Colonic mucosa (tissue), 4 donors: ENCODE measurements around the gene MN1. TPM values are rescaled to one million over a fixed set of nuclear protein-coding genes. Genes with fewer than 3 reads are reported as not detected.

Source experiments
- DNase-seq: peaks from one replicate; pipeline ENCODE4 v3.0.0-alpha.2; 2020
- H3K27ac ChIP-seq: fragments of 200-600 bp; one replicate; pipeline ENCODE4 v1.8.0; 2021
- H3K27me3 ChIP-seq: fragments of 200-600 bp; one replicate; pipeline ENCODE4 v1.8.0; 2021
- H3K36me3 ChIP-seq: fragments of 200-600 bp; one replicate; pipeline ENCODE4 v1.8.0; 2021
- H3K4me1 ChIP-seq: fragments of 200-600 bp; one replicate; pipeline ENCODE4 v1.8.0; 2021; ENCODE audit warnings: mild to moderate bottlenecking
- H3K4me3 ChIP-seq: fragments of 200-600 bp; one replicate; pipeline ENCODE4 v1.8.0; 2021
- H3K9ac ChIP-seq, 2 donors: one replicate each; pipeline ENCODE4 v1.7.0; 2013; ENCODE audit warnings: control low read depth in 2 of 2, low read depth in 2 of 2, low read length in 2 of 2
- H3K9me3 ChIP-seq: fragments of 200-600 bp; one replicate; pipeline ENCODE4 v1.8.0; 2021
- intact Hi-C: fragments of 100-400 bp; cut with DNase I; formaldehyde crosslinking; loops from one replicate; pipeline ENCODE4 v1.14.1; 2022
- total RNA-seq, 2 donors: library from RNA; stranded (reverse); fragmentation: NEBNext Ultra II Directional in 1 of 2; extraction: Animal tissue kit (Norgen Biotek cat#: 25700) in 1 of 2; gene quantifications; one replicate each; pipeline ENCODE4 v1.2.1, GENCODE V29; 2021
- TF ChIP-seq, protein P1 (sequence below): fragments of 200-600 bp; IDR thresholded peaks from one replicate; pipeline ENCODE4 v1.8.0; 2022; ENCODE audit warnings: antibody characterized with exemption, mild to moderate bottlenecking
- donor health status: healthy.
- donor health status: DM: no; HTN: no; CAD: no.
- donor health status: DM: no; HTN: no; CAD: no.

The MN1 gene
- total RNA-seq, 2 donors from 2014 or later: 0.67 to 1.5 TPM

DNA sequence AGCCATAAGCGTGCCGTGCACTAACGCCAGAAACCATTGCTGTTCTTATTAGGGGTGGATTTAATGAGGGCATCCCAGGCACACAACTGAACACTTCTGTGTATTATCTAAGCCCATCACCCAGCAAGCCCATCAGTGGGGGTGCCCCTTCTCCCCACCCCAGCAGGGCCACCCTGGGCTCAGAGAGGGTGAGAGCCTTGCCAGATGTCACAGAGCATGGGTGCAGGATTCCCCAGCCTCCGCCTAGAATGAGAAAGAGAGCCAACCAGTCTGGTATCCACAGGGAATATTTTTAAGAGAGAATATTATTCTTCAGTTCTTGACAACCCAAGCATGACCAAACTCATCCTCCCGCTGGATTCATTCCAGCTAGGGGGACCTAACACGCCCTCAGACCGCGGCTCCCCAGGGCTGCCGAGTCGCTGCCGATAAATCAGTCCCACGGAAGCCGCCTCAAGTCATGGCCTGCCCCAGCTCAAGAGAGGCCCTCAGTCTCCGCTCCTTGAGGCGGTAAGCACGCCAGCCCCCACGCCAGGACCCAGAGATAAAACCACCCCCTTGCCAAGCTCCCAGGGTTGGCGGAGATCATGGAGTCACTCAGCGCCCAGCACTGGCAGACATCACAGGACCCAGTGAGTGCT, 47.2 kb downstream of the MN1 start:
- H3K36me3 ChIP-seq: no peaks in the 10 kb centered on the region
- H3K27me3 ChIP-seq: no peaks in the 10 kb centered on the region
- no peak overlapping the region for H3K27ac ChIP-seq
- no peaks in the 10 kb centered on the region for H3K9me3 ChIP-seq
- H3K4me3 ChIP-seq: no peak overlapping the region
- intact Hi-C loops: no loop called here
- no peak for DNase-seq
- TF ChIP-seq, protein P1, sequence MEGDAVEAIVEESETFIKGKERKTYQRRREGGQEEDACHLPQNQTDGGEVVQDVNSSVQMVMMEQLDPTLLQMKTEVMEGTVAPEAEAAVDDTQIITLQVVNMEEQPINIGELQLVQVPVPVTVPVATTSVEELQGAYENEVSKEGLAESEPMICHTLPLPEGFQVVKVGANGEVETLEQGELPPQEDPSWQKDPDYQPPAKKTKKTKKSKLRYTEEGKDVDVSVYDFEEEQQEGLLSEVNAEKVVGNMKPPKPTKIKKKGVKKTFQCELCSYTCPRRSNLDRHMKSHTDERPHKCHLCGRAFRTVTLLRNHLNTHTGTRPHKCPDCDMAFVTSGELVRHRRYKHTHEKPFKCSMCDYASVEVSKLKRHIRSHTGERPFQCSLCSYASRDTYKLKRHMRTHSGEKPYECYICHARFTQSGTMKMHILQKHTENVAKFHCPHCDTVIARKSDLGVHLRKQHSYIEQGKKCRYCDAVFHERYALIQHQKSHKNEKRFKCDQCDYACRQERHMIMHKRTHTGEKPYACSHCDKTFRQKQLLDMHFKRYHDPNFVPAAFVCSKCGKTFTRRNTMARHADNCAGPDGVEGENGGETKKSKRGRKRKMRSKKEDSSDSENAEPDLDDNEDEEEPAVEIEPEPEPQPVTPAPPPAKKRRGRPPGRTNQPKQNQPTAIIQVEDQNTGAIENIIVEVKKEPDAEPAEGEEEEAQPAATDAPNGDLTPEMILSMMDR: no peak
- no peak overlapping the region for H3K9ac ChIP-seq
- H3K4me1 ChIP-seq: no peaks in the 10 kb centered on the region

DNA sequence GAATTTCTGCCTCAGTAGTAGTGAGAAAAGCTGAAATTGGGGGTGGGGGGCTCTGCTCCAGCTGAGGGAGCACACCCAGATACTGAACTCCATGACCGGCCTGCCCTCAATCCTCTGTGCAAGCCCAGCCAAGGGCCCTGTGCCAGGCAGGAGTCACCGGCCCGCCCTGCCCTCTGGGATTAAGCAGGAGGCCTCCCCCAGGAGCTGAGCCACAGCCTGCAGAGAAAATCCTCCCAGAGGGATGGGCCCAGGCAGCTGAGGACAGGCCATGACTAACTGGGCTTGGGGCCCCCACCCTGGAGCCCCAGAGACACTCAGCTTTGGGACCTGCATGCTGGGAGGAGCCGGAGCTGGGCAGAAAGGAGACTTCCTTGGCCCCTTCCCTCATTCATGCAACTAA, 48.8 kb downstream of the MN1 start:
- H3K4me3 ChIP-seq: no peak overlapping the region
- peak; percentile 40 for DNase-seq
- H3K36me3 ChIP-seq: no peaks in the 10 kb centered on the region
- H3K27ac ChIP-seq: no peak overlapping the region
- H3K27me3 ChIP-seq: no peaks in the 10 kb centered on the region
- intact Hi-C loops: no loop called here
- H3K9me3 ChIP-seq: no peaks in the 10 kb centered on the region
- no peaks in the 10 kb centered on the region for H3K4me1 ChIP-seq
- TF ChIP-seq, protein P1: no peak
- no peak overlapping the region for H3K9ac ChIP-seq

DNA sequence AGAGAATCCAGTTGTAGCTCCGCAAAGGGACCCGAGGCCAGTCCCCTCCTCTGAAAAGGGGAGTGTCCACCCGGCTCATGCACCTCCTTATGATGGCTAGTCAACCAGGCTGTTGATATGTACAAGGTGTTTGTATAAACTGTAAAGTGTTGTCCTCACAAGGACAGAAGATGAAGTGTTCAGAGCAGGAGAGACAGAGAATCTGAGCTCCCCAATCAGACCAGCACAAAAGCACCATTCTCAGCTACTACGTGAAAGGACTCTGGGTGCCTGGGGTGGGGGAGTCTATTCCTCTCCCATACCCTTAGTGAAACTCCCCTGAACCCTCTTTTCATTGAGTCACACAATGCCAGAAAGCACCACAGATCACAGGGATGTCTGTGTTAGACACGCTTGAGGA, 49.4 kb downstream of the MN1 start:
- TF ChIP-seq, protein P1: no peak
- Histone ChIP-seq H3K27ac (no peak overlapping the region), H3K4me3 (no peak overlapping the region), H3K9ac (no peak overlapping the region), H3K4me1 (no peaks in the 10 kb centered on the region), H3K36me3 (no peaks in the 10 kb centered on the region), H3K9me3 (no peaks in the 10 kb centered on the region), H3K27me3 (no peaks in the 10 kb centered on the region)
- no peak for DNase-seq
- intact Hi-C loops: no loop called here

DNA sequence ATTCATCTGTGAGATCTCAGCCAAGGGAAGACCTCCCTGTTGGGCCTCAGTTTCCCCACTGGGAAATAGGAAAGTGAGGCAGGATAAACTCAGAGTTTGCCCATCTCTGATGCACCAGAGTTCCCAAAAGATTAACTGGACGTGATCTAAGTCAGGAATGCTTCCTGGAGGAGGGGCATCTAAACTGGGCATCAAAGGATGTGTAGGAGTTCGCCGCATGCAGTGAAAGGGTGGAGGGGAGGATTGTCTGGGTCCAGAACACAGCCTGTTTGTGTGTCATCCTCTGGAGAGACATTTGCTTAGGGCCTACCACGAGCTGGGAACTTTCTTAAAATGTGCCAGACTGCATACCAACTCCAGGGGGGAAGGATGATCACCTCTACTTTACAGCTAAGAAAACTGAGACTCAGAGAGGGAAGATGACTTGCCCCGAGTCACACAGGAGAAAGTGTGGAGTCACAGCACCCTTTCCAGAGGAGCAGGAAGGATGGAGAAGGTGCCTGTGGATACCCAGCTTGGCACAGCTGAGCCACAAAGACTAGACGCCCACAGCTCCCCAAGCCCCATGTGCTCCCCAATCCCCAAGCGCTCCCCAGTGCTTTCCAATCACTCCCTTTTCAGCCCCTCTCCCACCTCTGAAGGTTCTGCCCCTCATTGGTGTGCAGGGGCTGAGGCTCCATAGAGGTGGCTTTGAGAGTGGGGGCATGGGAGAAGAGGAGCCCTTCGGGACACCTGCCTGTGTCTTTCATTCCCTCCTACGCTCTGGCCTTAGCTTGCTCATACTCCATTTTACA, 50.1 kb downstream of the MN1 start:
- Histone ChIP-seq H3K27me3 (no peaks in the 10 kb centered on the region), H3K9ac (no peak overlapping the region), H3K4me3 (no peak overlapping the region), H3K36me3 (no peaks in the 10 kb centered on the region), H3K27ac (no peak overlapping the region), H3K9me3 (no peaks in the 10 kb centered on the region), H3K4me1 (no peaks in the 10 kb centered on the region)
- DNase-seq: no peak
- intact Hi-C loops: no loop called here
- TF ChIP-seq, protein P1: no peak

DNA sequence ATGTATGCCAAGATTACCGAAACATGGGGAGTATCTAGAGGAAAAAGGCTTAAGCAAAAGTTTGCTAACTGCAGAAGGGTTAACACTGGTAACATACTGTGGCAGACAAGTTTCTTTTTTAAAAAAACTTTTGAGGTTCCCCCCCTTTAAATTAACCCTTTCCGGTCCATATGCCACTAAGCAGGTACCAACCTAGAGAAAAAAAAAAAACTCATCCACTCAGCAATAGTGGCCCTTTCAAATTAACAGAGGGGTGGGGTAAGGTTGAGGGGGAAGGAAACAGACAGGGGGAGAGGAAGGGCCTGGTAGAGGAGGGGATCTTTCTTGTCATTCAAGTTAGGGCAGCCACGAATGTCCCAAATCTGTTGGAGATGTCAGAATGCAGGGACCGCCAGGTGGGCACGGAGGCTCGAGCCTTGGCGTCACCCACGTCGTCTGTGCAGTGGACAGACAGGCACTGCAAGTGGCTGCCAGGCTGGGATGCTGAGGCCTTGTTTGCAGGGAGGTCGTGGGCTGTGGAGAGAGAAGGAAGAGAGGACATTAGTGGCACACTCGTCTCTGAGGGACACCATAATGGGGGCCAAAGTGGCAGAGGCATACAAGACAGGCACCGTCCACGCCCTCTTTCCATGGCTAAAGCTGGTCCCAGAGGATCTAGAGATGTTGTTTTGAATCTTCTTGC, 50.8 kb downstream of the MN1 start:
- no peak for DNase-seq
- no peaks in the 10 kb centered on the region for H3K36me3 ChIP-seq
- TF ChIP-seq, protein P1: no peak
- intact Hi-C loops: no loop called here
- no peaks in the 10 kb centered on the region for H3K4me1 ChIP-seq
- no peaks in the 10 kb centered on the region for H3K9me3 ChIP-seq
- H3K27ac ChIP-seq: no peak overlapping the region
- H3K27me3 ChIP-seq: no peaks in the 10 kb centered on the region
- H3K9ac ChIP-seq: no peak overlapping the region
- H3K4me3 ChIP-seq: no peak overlapping the region
